Memory B cell (primary cell): Measurements from ENCODE around the gene LRRFIP1.

Source experiments
- ATAC-seq: fragments of 150-1000 bp; cut with Tn5 transposase; 2 replicates; pipeline ENCODE4 v1.10.0; 2021; ENCODE audit warnings: low read depth, mild to moderate bottlenecking, moderate library complexity
- DNase-seq, 2 donors: peaks; one replicate each; pipeline ENCODE4 v3.0.0; 2022; ENCODE audit warnings: low spot score in 2 of 2
- H3K27ac Mint-ChIP-seq: one replicate; pipeline ENCODE4 v1.8.0; 2022; ENCODE audit warnings: mild to moderate bottlenecking, moderate library complexity, mixed read lengths
- H3K27me3 Mint-ChIP-seq: one replicate; pipeline ENCODE4 v1.8.0; 2022; ENCODE audit warnings: mixed read lengths
- H3K36me3 Mint-ChIP-seq: one replicate; pipeline ENCODE4 v1.8.0; 2022; ENCODE audit warnings: mild to moderate bottlenecking, mixed read lengths
- H3K4me1 Mint-ChIP-seq: one replicate; pipeline ENCODE4 v1.8.0; 2022; ENCODE audit warnings: mixed read lengths
- H3K4me3 Mint-ChIP-seq: one replicate; pipeline ENCODE4 v1.8.0; 2022; ENCODE audit warnings: mild to moderate bottlenecking, moderate library complexity, mixed read lengths
- H3K9me3 Mint-ChIP-seq: one replicate; pipeline ENCODE4 v1.8.0; 2022; ENCODE audit warnings: mixed read lengths

LRRFIP1 gene

GRCh38 chr2:237649541-237650454 lies 22.4 kb downstream of the LRRFIP1 start:
- Mint-ChIP-seq H3K27ac (no peak overlapping the region), H3K27me3 (peaks cover 22% of the 10 kb centered on the region), H3K36me3 (peaks cover 1% of the 10 kb centered on the region), H3K4me1 (peaks cover 9% of the 10 kb centered on the region), H3K9me3 (peaks cover 11% of the 10 kb centered on the region), H3K4me3 (no peak overlapping the region)
- ATAC-seq (no peak), DNase-seq (no peak)

GRCh38 chr2:237650455-237650850 lies 23.1 kb downstream of the LRRFIP1 start:
- no peak for ATAC-seq
- H3K27ac Mint-ChIP-seq: no peak overlapping the region

GRCh38 chr2:237651761-237652160 lies 24.4 kb downstream of the LRRFIP1 start:
- Mint-ChIP-seq H3K4me3 (no peak overlapping the region), H3K36me3 (peaks cover 1% of the 10 kb centered on the region), H3K4me1 (peaks cover 9% of the 10 kb centered on the region), H3K27ac (no peak overlapping the region), H3K9me3 (peaks cover 11% of the 10 kb centered on the region), H3K27me3 (peaks cover 20% of the 10 kb centered on the region)
- no peak for ATAC-seq
- no peak for DNase-seq

More at GRCh38 chr2:237650455-237650850, 23.1 kb downstream of the LRRFIP1 start:
- no peak for DNase-seq
- Mint-ChIP-seq H3K9me3 (peaks cover 11% of the 10 kb centered on the region), H3K4me1 (peaks cover 9% of the 10 kb centered on the region), H3K36me3 (peaks cover 1% of the 10 kb centered on the region), H3K4me3 (no peak overlapping the region), H3K27me3 (peaks cover 21% of the 10 kb centered on the region)

GRCh38 chr2:237652181-237652580 lies 24.8 kb downstream of the LRRFIP1 start:
- no peak for ATAC-seq
- peaks cover 10% of the 10 kb centered on the region for H3K9me3 Mint-ChIP-seq
- DNase-seq: no peak
- peaks cover 4% of the 10 kb centered on the region for H3K36me3 Mint-ChIP-seq
- peaks cover 18% of the 10 kb centered on the region for H3K27me3 Mint-ChIP-seq
- H3K4me1 Mint-ChIP-seq: peaks cover 9% of the 10 kb centered on the region
- H3K27ac Mint-ChIP-seq: no peak overlapping the region
- H3K4me3 Mint-ChIP-seq: no peak overlapping the region

DNA sequence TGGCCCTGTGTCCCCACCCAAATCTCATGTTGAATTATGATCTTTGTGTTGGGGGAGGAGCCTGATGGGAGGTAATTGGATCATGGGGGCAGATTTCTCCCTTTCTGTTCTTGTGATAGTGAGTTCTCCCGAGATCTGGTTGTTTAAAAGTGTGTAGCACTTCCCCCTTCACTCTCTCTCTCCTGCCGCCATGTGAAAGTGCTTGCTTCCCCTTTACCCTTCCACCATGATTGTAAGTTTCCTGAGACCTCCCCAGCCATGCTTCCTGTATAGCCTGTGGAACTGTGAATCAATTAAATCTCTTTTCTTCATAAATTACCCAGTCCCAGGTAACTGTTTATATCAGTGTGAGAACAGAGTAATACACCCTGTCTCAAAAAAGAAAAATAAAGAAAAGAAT lies 25.5 kb downstream of the LRRFIP1 start:
- H3K4me1 Mint-ChIP-seq: peaks cover 9% of the 10 kb centered on the region
- no peak overlapping the region for H3K4me3 Mint-ChIP-seq
- peaks cover 4% of the 10 kb centered on the region for H3K36me3 Mint-ChIP-seq
- peaks cover 10% of the 10 kb centered on the region for H3K9me3 Mint-ChIP-seq
- DNase-seq (no peak), ATAC-seq (peak; percentile 59)
- H3K27me3 Mint-ChIP-seq: peaks cover 18% of the 10 kb centered on the region
- no peak overlapping the region for H3K27ac Mint-ChIP-seq

DNA sequence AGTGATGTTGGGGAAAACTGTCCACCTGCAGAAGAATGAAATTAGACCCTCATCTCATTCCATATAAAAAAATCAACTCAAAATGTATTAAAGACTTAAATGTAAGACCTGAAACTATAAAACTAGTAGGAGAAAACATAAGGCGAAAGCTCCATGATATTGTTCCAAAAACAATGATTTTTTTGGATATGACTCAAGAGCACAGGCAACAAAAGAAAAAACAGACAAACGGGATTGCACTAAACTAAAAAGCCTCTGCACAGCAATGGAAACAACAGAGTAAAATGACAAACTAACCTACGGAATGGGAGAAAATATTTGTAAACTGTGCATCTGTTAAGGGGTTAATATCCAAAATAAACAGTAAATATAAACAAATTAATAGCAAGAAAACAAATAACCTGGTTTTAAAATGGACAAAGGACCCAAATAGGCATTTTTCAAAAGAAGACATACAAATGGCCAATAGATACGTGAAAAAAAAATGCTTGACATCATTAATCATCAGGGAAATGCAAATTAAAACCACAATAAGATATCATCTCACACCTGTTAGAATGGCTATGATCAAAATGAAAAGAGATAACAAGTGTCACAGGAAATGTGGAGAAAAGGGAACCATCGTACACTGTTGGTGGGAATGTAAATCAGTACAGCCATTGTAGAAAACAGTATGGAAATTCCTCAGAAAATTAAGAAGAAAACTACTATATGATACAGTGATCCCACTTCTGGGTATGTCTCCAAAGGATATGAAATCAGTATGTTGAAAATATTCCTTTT lies 26.6 kb downstream of the LRRFIP1 start:
- Mint-ChIP-seq H3K9me3 (peaks cover 10% of the 10 kb centered on the region), H3K4me1 (peaks cover 9% of the 10 kb centered on the region), H3K27ac (no peak overlapping the region), H3K27me3 (peaks cover 21% of the 10 kb centered on the region), H3K36me3 (peaks cover 4% of the 10 kb centered on the region), H3K4me3 (no peak overlapping the region)
- DNase-seq (no peak), ATAC-seq (peak; percentile 70)

- no peak overlapping the region for H3K27ac Mint-ChIP-seq
- peaks cover 14% of the 10 kb centered on the region for H3K27me3 Mint-ChIP-seq
- H3K9me3 Mint-ChIP-seq: peaks cover 8% of the 10 kb centered on the region
- H3K4me1 Mint-ChIP-seq: peaks cover 10% of the 10 kb centered on the region
- DNase-seq (no peak), ATAC-seq (no peak)
- H3K4me3 Mint-ChIP-seq: no peak overlapping the region
- H3K36me3 Mint-ChIP-seq: peaks cover 3% of the 10 kb centered on the region
Observed at GRCh38 chr2:237657063-237657462, 29.7 kb downstream of the LRRFIP1 start.

DNA sequence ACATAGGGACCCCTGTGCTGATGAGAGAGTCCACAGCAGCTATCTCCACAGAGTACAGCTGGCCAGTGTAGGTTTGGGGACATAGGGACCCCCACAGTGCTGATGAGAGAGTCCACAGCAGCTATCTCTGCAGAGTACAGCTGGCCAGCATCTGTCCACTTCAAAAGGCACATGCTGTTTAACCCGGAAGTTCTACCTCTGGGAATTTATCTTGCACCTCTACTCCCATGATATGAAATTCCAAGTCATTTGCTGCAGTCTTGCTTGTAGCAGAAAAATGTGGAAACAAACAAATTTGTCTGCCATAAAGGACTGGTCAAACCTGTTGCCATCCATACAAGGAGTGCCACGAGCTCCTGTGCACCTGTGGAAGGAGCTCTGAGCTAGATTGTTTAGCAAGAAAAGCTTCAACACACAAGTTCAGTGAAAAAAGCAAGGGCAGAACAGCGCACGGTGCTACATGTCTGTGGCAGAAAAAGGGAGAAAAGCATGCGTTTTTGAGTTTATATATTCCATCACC lies 33.1 kb downstream of the LRRFIP1 start:
- peaks cover 7% of the 10 kb centered on the region for H3K4me1 Mint-ChIP-seq
- ATAC-seq (no peak), DNase-seq (no peak)
- H3K36me3 Mint-ChIP-seq: peaks cover 3% of the 10 kb centered on the region
- H3K27me3 Mint-ChIP-seq: peaks cover 15% of the 10 kb centered on the region
- peaks cover 1% of the 10 kb centered on the region for H3K9me3 Mint-ChIP-seq
- H3K4me3 Mint-ChIP-seq: no peak overlapping the region
- H3K27ac Mint-ChIP-seq: no peak overlapping the region

DNA sequence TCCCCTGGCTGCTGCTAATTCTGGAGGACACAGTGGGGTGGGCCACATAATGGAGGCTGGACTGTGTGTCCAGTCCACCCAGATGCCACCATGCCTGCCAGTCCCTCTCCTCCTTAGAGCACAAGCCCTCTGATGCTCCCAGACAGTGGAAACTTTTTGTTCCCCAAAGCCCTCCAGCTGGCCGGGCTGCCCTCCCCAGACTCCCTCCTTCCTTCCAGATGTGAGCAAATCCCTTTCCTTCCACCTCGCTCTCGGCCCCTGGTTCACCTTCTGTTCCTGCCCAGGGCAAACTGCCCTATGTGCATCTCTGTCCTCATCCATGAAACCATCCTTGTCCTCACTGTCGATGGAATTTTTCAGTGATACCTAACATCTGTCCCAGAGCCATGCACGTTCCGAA lies 33.9 kb downstream of the LRRFIP1 start:
- DNase-seq: no peak
- Mint-ChIP-seq H3K4me1 (peaks cover 7% of the 10 kb centered on the region), H3K27me3 (peaks cover 15% of the 10 kb centered on the region), H3K9me3 (peaks cover 1% of the 10 kb centered on the region), H3K27ac (no peak overlapping the region), H3K36me3 (peaks cover 3% of the 10 kb centered on the region), H3K4me3 (no peak overlapping the region)
- ATAC-seq: no peak

DNA sequence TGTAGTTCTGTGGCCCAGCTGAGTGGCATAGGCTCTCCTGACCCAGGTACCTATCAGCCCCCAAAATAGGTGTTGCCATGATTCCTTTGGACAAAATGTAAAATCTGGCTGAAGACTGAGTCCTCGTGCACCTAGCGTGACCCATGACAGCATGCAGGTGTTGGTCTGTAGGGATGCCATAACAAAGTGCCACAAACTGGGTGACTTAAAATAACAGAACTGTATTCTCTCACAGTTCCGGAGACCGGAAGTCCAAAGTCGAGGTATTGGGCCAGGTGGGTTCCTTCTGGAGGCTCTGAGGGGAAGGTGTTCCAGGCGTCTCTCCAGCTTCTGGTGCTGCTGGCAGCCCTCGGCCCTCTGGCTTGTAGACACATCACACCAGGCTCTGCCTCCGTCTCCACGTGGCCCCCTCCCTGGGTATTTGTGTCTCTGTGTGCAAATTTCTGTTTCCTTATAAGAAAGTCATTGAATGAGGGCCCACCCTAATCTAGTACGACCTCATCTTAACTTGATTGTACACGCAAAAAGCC lies 34.5 kb downstream of the LRRFIP1 start:
- ATAC-seq: no peak

DNA sequence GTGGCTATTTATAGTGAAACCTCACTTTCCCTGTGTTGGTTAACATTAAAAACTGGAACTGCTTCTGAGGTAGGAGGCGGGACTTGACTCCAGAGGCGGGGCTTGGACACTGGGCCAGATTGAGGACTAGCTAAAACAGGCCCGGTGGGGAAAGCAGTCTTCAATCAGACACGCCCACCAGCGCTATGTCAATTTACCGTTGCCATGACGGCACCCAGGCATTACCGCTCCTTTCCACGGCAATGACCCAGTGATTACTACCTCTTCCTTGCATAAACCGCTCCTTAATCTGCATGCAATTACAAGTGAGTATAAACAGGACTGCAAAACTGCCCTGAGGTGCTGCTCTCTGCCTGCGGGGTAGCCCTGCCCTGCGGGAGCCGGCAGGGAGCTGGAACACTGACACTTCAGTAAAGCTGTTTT lies 35.3 kb downstream of the LRRFIP1 start:
- ATAC-seq (peak; percentile 92), DNase-seq (peak in 1 of 2 donors; percentile 52)
- no peaks in the 10 kb centered on the region for H3K36me3 Mint-ChIP-seq
- H3K27me3 Mint-ChIP-seq: peaks cover 18% of the 10 kb centered on the region
- peaks cover 13% of the 10 kb centered on the region for H3K4me1 Mint-ChIP-seq
- H3K9me3 Mint-ChIP-seq: no peaks in the 10 kb centered on the region
- no peak overlapping the region for H3K27ac Mint-ChIP-seq
- H3K4me3 Mint-ChIP-seq: no peak overlapping the region

More for the DNA sequence above, 34.5 kb downstream of the LRRFIP1 start:
- peaks cover 13% of the 10 kb centered on the region for H3K4me1 Mint-ChIP-seq
- no peak for DNase-seq
- H3K27me3 Mint-ChIP-seq: peaks cover 19% of the 10 kb centered on the region
- H3K9me3 Mint-ChIP-seq: peaks cover 1% of the 10 kb centered on the region
- peaks cover 2% of the 10 kb centered on the region for H3K36me3 Mint-ChIP-seq
- no peak overlapping the region for H3K27ac Mint-ChIP-seq
- H3K4me3 Mint-ChIP-seq: no peak overlapping the region

GRCh38 chr2:237663517-237664110 lies 36.2 kb downstream of the LRRFIP1 start:
- no peak overlapping the region for H3K27ac Mint-ChIP-seq
- no peaks in the 10 kb centered on the region for H3K9me3 Mint-ChIP-seq
- H3K4me1 Mint-ChIP-seq: peaks cover 13% of the 10 kb centered on the region
- H3K27me3 Mint-ChIP-seq: peaks cover 23% of the 10 kb centered on the region
- H3K36me3 Mint-ChIP-seq: no peaks in the 10 kb centered on the region
- H3K4me3 Mint-ChIP-seq: no peak overlapping the region
- no peak for ATAC-seq
- DNase-seq: no peak

- peaks cover 14% of the 10 kb centered on the region for H3K4me1 Mint-ChIP-seq
- H3K27ac Mint-ChIP-seq: no peak overlapping the region
- H3K27me3 Mint-ChIP-seq: peaks cover 23% of the 10 kb centered on the region
- DNase-seq: no peak
- ATAC-seq: no peak
- H3K9me3 Mint-ChIP-seq: no peaks in the 10 kb centered on the region
- H3K36me3 Mint-ChIP-seq: no peaks in the 10 kb centered on the region
- H3K4me3 Mint-ChIP-seq: no peak overlapping the region
Observed at GRCh38 chr2:237664151-237664550, 36.8 kb downstream of the LRRFIP1 start.
